A549 (cell line): ENCODE measurements around the gene TAL2. TPM values are rescaled to one million over a fixed set of nuclear protein-coding genes. Genes with fewer than 3 reads are reported as not detected.
A peak's percentile ranks its signal among the peaks of the same experiment; 100 is the strongest.

ENCODE experiments used
- ATAC-seq, 2 experiments: fragments of 200-7000 bp in 1 of 2; fragments of >200 bp in 1 of 2; cut with Nextera tagmentation in 1 of 2; cut with Tn5 transposase in 1 of 2; 3 replicates each; pipeline versions ENCODE4 v1.8.0 to v1.9.1; 2018 to 2020; ENCODE audit warnings: mild to moderate bottlenecking in 1 of 2, moderate library complexity in 1 of 2
- CTCF ChIA-PET: fragments of 300-600 bp; sonication (Branson Sonifier 250); formaldehyde crosslinking; extraction: SDS; loops from one replicate; lab custom pipeline; 2021; ENCODE audit warnings: antibody characterized with exemption, inconsistent platforms; lab: Yijun Ruan, JAX
- POLR2A ChIA-PET: fragments of 350-600 bp; formaldehyde crosslinking; extraction: SDS; loops from one replicate; lab custom pipeline; 2021; ENCODE audit warnings: antibody characterized with exemption, inconsistent platforms; lab: Yijun Ruan, JAX
- DNase-seq, 2 experiments: peaks; one replicate each; pipeline versions ENCODE4 v3.0.0 to v3.0.0-alpha.2; 2011 to 2016; ENCODE audit warnings: low read depth in 1 of 2, low spot score in 1 of 2
- FAIRE-seq: peaks from 2 replicates; lab custom pipeline; 2011; peaks lifted over from hg19 to GRCh38; lab: Jason Lieb, UNC
- H3K27ac ChIP-seq, 2 experiments: fragments of >200 bp; sonication (Bioruptor Twin); formaldehyde crosslinking; 3 replicates each; pipeline ENCODE4 v1.5.1; 2016 to 2017
- H3K4me1 ChIP-seq: fragments of >200 bp; sonication (Bioruptor Twin); formaldehyde crosslinking; 3 replicates; pipeline ENCODE4 v1.6.1; 2016
- H3K4me2 ChIP-seq: fragments of >200 bp; sonication (Bioruptor Twin); formaldehyde crosslinking; 3 replicates; pipeline ENCODE4 v1.6.1; 2016
- H3K4me3 ChIP-seq: fragments of >200 bp; sonication (Bioruptor Twin); formaldehyde crosslinking; 3 replicates; pipeline ENCODE4 v1.5.1; 2016
- H3K9me3 ChIP-seq: fragments of >200 bp; sonication (Bioruptor Twin); formaldehyde crosslinking; 3 replicates; pipeline ENCODE4 v1.6.1; 2016
- CBX8 ChIP-seq: fragments of 200-600 bp; sonication (generic); IDR thresholded peaks from 2 replicates; pipeline ENCODE4 v1.6.1; 2016
- FOSB ChIP-seq: fragments of 250-450 bp; sonication (Bioruptor Pico); IDR thresholded peaks from 2 replicates; pipeline ENCODE4 v1.5.0; 2020; ENCODE audit warnings: mild to moderate bottlenecking, moderate library complexity
- FOSL2 ChIP-seq, 2 experiments: fragments of 450-650 bp in 1 of 2; fragments of >200 bp in 1 of 2; sonication (Bioruptor Twin) in 1 of 2; formaldehyde crosslinking; IDR thresholded peaks; 2 replicates each; pipeline versions ENCODE4 v1.5.0 to v1.6.1; 2016 to 2020; ENCODE audit warnings: mild to moderate bottlenecking in 1 of 2, moderate library complexity in 1 of 2
- FOXS1 ChIP-seq: fragments of 250-450 bp; sonication (Bioruptor Pico); IDR thresholded peaks from 2 replicates; pipeline ENCODE4 v1.5.0; 2020; ENCODE audit warnings: mild to moderate bottlenecking, moderate library complexity
- HDAC2 ChIP-seq: fragments of 200-600 bp; sonication (generic); IDR thresholded peaks from 2 replicates; pipeline ENCODE4 v1.6.1; 2016
- HEYL ChIP-seq: fragments of 250-450 bp; sonication (Bioruptor Pico); IDR thresholded peaks from 2 replicates; pipeline ENCODE4 v1.8.0; 2021; ENCODE audit warnings: mild to moderate bottlenecking, moderate library complexity
- HOXB13 ChIP-seq: fragments of 250-450 bp; sonication (Bioruptor Pico); IDR thresholded peaks from 2 replicates; pipeline ENCODE4 v1.5.0; 2020; ENCODE audit warnings: low read depth, mild to moderate bottlenecking, moderate library complexity
- JUN ChIP-seq, 2 experiments: fragments of >200 bp; sonication (Bioruptor Twin); formaldehyde crosslinking; IDR thresholded peaks; 2 replicates in 1 of 2; 3 replicates in 1 of 2; pipeline ENCODE4 v1.6.1; 2016 to 2017
- KDM5A ChIP-seq: fragments of 200-600 bp; sonication (generic); IDR thresholded peaks from 2 replicates; pipeline ENCODE4 v1.6.1; 2016; ENCODE audit warnings: antibody characterized with exemption, mild to moderate bottlenecking
- NR3C1 ChIP-seq: fragments of >200 bp; sonication (Bioruptor Twin); formaldehyde crosslinking; IDR thresholded peaks from 3 replicates; pipeline ENCODE4 v1.6.1; 2017
- POLR2A ChIP-seq: IDR thresholded peaks from 2 replicates; pipeline ENCODE4 v1.6.1; 2012; ENCODE audit warnings: mild to moderate bottlenecking, low read length
- RCOR1 ChIP-seq: fragments of 150-350 bp; IDR thresholded peaks from 2 replicates; pipeline ENCODE4 v1.6.1; 2014; ENCODE audit warnings: antibody characterized with exemption, low read length, low read depth
- TFCP2L1 ChIP-seq: fragments of 250-450 bp; sonication (Bioruptor Pico); IDR thresholded peaks from 2 replicates; pipeline ENCODE4 v1.5.0; 2021; ENCODE audit warnings: mild to moderate bottlenecking
- ZC3H11A ChIP-seq: fragments of 450-650 bp; IDR thresholded peaks from 2 replicates; pipeline ENCODE4 v1.6.1; 2014; ENCODE audit warnings: antibody characterized with exemption, mild to moderate bottlenecking
- ZFP36 ChIP-seq: fragments of 450-650 bp; IDR thresholded peaks from 2 replicates; pipeline ENCODE4 v1.6.1; 2014; ENCODE audit warnings: borderline replicate concordance; ENCODE audit not compliant: partially characterized antibody
- ZNF302 ChIP-seq: fragments of 250-450 bp; sonication (Bioruptor Pico); IDR thresholded peaks from 2 replicates; pipeline ENCODE4 v1.9.0; 2021; ENCODE audit warnings: inconsistent platforms, mild to moderate bottlenecking, moderate library complexity
- ZSCAN20 ChIP-seq: fragments of 250-450 bp; sonication (Bioruptor Pico); IDR thresholded peaks from 2 replicates; pipeline ENCODE4 v1.8.0; 2022; ENCODE audit warnings: mild to moderate bottlenecking, moderate library complexity
- WGBS: methylation state at CpG from one replicate; pipeline ENCODE4 v1.1.6; 2017; ENCODE audit errors: missing lambda C conversion rate; 5-methylcytosine and 5-hydroxymethylcytosine counted together
- polyA plus RNA-seq, 4 experiments: library from polyadenylated mRNA; depleted of rRNA in 3 of 4; stranded (reverse); fragments of >200 nt; fragmentation: RNase III in 1 of 4; extraction: RNeasy Plus Mini Kit Qiagen cat#74134 plus additional on column Dnase treatment in 1 of 4; gene quantifications; 2 replicates in 3 of 4; 3 replicates in 1 of 4; pipeline ENCODE4 v1.2.3, GENCODE V29; 2011 to 2017
- TF ChIP-seq, protein P1 (sequence below): IDR thresholded peaks from 2 replicates; pipeline ENCODE4 v1.6.1; 2012; ENCODE audit warnings: low read depth, borderline replicate concordance
- TF ChIP-seq, protein P2 (sequence below): fragments of 200-600 bp; sonication (generic); IDR thresholded peaks from 2 replicates; pipeline ENCODE4 v1.6.1; 2016; ENCODE audit warnings: antibody characterized with exemption, mild to moderate bottlenecking, moderate library complexity
- TF ChIP-seq, protein P3 (sequence below): IDR thresholded peaks from 2 replicates; pipeline ENCODE4 v1.6.1; 2012
- TF ChIP-seq, protein P4 (sequence below): fragments of 450-650 bp; IDR thresholded peaks from 2 replicates; pipeline ENCODE4 v1.6.1; 2014; ENCODE audit warnings: antibody characterized with exemption
- TF ChIP-seq, protein P5 (sequence below): IDR thresholded peaks from 2 replicates; pipeline ENCODE4 v1.6.1; 2012

TAL2 gene
- polyA plus RNA-seq, 2 of the 4 experiments (the other 2 are of a cell fraction) = 0.13 to 0.15 TPM

DNA sequence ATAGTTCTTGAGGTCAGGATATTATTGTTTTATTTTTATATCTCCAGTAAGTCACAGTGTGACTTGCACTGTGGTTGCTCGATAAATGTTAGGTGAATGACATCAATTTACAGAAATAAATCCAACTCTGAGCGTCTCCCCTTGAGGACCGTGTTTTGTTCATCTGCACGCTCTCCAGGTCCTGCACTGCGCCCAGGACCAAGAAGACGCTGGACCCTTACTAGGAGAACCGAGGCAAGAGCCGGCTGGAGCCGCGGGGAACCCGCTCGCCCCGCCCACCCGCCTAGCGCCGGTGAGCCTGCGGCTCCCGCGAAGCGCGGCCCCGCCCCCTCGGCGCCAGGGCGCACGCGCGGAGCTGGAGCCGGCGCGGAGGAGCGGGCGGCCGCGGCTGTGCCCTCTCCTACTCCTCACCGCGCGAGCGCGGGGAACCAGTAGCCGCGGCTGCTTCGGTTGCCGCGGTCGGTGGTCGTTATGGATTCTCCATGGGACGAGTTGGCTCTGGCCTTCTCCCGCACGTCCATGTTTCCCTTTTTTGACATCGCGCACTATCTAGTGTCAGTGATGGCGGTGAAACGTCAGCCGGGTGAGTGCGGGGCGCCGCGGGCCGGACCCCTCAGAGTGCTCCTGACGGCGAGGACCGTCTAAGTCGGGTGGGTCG is 32.1 kb downstream of the TAL2 start, which contains the start of gene TMEM38B:
TSS of gene TMEM38B (plus strand) at position 352 of the 658 bp plus-strand sequence. CDS start at position 472, 120 bp downstream.
- CTCF ChIA-PET = interaction anchor here (0.9 to 1.2 kb wide), 3 partner anchors 11 to 148 kb away, joined by 3 to 5 read pairs (median 4); no protein-coding TSS in a partner anchor
- TF ChIP-seq POLR2A (peak; percentile 63), ZNF302 (CRISPR knock-in tag) (no peak), HEYL (CRISPR knock-in tag) (no peak), FOXS1 (CRISPR knock-in tag) (no peak), NR3C1 (no peak), TFCP2L1 (no peak), ZC3H11A (no peak), RCOR1 (no peak), KDM5A (no peak), CBX8 (no peak), JUN (IDR thresholded peaks at IDR 0.05) (0 out of 5 replicates have a peak, but pooled peaks of 1 of the 2 experiments have one; percentile 29), HDAC2 (no peak)
- TF ChIP-seq, protein P1, sequence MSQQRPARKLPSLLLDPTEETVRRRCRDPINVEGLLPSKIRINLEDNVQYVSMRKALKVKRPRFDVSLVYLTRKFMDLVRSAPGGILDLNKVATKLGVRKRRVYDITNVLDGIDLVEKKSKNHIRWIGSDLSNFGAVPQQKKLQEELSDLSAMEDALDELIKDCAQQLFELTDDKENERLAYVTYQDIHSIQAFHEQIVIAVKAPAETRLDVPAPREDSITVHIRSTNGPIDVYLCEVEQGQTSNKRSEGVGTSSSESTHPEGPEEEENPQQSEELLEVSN = no peak
- TF ChIP-seq, protein P2, sequence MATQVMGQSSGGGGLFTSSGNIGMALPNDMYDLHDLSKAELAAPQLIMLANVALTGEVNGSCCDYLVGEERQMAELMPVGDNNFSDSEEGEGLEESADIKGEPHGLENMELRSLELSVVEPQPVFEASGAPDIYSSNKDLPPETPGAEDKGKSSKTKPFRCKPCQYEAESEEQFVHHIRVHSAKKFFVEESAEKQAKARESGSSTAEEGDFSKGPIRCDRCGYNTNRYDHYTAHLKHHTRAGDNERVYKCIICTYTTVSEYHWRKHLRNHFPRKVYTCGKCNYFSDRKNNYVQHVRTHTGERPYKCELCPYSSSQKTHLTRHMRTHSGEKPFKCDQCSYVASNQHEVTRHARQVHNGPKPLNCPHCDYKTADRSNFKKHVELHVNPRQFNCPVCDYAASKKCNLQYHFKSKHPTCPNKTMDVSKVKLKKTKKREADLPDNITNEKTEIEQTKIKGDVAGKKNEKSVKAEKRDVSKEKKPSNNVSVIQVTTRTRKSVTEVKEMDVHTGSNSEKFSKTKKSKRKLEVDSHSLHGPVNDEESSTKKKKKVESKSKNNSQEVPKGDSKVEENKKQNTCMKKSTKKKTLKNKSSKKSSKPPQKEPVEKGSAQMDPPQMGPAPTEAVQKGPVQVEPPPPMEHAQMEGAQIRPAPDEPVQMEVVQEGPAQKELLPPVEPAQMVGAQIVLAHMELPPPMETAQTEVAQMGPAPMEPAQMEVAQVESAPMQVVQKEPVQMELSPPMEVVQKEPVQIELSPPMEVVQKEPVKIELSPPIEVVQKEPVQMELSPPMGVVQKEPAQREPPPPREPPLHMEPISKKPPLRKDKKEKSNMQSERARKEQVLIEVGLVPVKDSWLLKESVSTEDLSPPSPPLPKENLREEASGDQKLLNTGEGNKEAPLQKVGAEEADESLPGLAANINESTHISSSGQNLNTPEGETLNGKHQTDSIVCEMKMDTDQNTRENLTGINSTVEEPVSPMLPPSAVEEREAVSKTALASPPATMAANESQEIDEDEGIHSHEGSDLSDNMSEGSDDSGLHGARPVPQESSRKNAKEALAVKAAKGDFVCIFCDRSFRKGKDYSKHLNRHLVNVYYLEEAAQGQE = no peak
- TF ChIP-seq, all 56 proteins: peak for 2
- peak within 1 kb of the TSS; percentile 57 to 85 for H3K27ac ChIP-seq

DNA sequence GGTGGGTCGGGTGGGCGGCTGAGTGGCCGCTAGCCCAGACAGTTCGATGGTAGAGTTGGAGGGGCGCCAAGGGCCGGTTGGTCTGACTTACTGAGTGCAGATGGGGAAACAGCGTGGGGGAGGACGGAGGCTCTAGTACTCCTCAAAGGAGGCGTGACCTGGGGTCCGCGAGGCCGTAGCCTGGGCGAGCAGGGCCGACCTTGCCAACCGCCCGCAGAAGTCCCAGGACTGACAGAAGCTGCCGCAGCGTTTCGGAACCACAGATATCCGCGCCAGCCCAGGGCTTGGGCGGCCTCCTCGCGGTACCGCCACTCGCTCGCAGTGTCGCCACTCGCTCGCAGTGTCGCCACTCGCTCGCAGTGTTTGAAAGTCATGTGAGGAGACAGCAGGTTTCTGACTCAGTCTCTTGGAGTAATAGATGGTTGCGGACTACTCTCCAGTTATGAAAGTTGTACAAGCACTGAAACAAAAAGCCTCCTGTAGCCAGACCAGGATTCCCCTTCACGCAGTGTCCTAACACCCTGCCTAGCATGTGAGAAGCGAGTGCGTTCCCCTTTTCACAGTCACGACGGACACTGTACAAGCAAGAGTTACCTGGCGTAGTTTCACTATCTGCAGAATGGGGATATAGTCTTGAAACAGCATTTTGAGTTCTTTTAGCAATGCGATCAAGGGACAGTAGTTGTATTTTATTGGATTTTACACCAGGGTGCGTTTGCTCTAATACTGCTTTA is 32.8 kb downstream of the TAL2 start:
- DNase-seq (peak; percentile 51 to 56), ATAC-seq (peak; percentile 83 to 85), FAIRE-seq (no peak)
- no peaks in the 10 kb centered on the region for H3K9me3 ChIP-seq
- TF ChIP-seq FOSL2 (IDR thresholded peaks at IDR 0.05) = no peak
- TF ChIP-seq FOSL2 (CRISPR knock-in tag; IDR thresholded peaks at IDR 0.05) = no peak
- TF ChIP-seq, protein P3, sequence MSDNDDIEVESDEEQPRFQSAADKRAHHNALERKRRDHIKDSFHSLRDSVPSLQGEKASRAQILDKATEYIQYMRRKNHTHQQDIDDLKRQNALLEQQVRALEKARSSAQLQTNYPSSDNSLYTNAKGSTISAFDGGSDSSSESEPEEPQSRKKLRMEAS = peak; percentile 75
- TF ChIP-seq FOSB = no peak
- TF ChIP-seq, protein P4, sequence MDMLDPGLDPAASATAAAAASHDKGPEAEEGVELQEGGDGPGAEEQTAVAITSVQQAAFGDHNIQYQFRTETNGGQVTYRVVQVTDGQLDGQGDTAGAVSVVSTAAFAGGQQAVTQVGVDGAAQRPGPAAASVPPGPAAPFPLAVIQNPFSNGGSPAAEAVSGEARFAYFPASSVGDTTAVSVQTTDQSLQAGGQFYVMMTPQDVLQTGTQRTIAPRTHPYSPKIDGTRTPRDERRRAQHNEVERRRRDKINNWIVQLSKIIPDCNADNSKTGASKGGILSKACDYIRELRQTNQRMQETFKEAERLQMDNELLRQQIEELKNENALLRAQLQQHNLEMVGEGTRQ = peak; percentile 34; the same call in 1 of the 2 replicates
- TF ChIP-seq HOXB13 = no peak
- TF ChIP-seq ZSCAN20 (CRISPR knock-in tag) = no peak
- TF ChIP-seq, protein P1 = peak; percentile 73; the same call in 1 of the 2 replicates
- peak in 1 of 2 experiments; percentile 11; a peak in 1 of 5 replicates for TF ChIP-seq JUN (IDR thresholded peaks at IDR 0.05)
- TF ChIP-seq ZFP36 = no peak
- TF ChIP-seq, protein P5, sequence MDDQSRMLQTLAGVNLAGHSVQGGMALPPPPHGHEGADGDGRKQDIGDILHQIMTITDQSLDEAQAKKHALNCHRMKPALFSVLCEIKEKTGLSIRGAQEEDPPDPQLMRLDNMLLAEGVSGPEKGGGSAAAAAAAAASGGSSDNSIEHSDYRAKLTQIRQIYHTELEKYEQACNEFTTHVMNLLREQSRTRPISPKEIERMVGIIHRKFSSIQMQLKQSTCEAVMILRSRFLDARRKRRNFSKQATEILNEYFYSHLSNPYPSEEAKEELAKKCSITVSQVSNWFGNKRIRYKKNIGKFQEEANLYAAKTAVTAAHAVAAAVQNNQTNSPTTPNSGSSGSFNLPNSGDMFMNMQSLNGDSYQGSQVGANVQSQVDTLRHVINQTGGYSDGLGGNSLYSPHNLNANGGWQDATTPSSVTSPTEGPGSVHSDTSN = no peak
- CTCF ChIA-PET = interaction anchor here (0.9 to 1.2 kb wide), 2 partner anchors 11 to 149 kb away, joined by 3 to 4 read pairs; no protein-coding TSS in a partner anchor
- peak overlapping the region; percentile 70 for H3K4me3 ChIP-seq
- H3K4me1 ChIP-seq = peaks cover 13% of the 10 kb centered on the region
- peak overlapping the region; percentile 57 to 85 for H3K27ac ChIP-seq
- 3% methylated on average over 38 of the region's 42 CpGs for WGBS
- POLR2A ChIA-PET = no interaction called here
- peak overlapping the region; percentile 82 for H3K4me2 ChIP-seq

More for the DNA sequence above, 32.1 kb downstream of the TAL2 start, which contains the start of gene TMEM38B:
- Histone ChIP-seq H3K4me3 (peak within 1 kb of the TSS; percentile 70), H3K4me2 (peak within 1 kb of the TSS; percentile 82), H3K4me1 (peaks cover 13% of the 10 kb centered on the region), H3K9me3 (no peaks in the 10 kb centered on the region)
- under 1% methylated on average over 25 of the region's 65 CpGs for WGBS
- DNase-seq (peak; percentile 59 to 80), ATAC-seq (peak; percentile 89 to 95), FAIRE-seq (no peak)
- POLR2A ChIA-PET = no interaction called here
